HG03066 (cell line): ENCODE measurements around the gene BTD.
A peak's percentile ranks its signal among the peaks of the same experiment; 100 is the strongest.
"Not testable (repeated sequence)": the region's sequence is repeated elsewhere in the genome, so short reads cannot be mapped to it uniquely, and the experiment has no call there.

Experiments
- ATAC-seq: cut with Tn5 transposase; IDR thresholded peaks from one replicate; pipeline ENCODE4 v1.9.1; 2021; ENCODE audit warnings: low read depth; ENCODE audit not compliant: unreplicated experiment

Gene BTD

DNA sequence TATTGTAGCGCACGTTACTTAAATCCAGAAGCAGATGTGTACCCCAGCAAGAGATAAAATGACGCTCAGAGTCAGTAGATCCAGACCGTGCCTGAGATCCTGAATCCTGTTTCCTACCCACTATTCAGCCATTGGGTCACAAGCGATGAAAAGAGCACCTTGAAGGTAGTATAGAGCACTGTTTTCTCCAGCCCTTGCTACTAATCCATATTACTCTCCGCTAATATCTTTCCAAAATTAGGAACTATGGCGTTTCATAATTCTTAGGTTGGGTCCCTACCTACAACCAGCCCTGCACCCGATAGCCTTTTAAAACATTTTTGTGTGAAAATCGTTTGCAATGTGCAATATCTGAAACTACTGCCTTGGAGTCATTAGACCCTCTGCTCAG is 596 bp downstream of the BTD start:
- ATAC-seq: peak; percentile 9

DNA sequence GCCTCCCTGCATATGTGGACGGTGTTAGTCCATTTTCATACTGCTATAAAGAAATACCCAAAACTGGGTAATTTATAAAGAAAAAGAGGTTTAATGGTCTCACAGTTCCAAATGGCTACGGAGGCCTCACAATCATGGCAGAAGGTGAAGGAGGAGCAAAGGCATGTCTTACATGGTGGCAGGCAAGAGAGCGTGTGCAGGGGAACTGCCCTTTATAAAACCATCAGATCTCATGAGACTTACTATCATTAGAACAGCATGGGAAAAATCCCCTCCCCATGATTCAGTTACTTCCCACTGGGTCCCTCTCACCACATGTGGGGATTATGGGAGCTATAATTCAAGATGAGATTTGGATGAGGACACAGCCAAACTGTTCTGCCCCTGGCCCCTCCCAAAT is 1.3 kb downstream of the BTD start:
- not testable (repeated sequence) for ATAC-seq

DNA sequence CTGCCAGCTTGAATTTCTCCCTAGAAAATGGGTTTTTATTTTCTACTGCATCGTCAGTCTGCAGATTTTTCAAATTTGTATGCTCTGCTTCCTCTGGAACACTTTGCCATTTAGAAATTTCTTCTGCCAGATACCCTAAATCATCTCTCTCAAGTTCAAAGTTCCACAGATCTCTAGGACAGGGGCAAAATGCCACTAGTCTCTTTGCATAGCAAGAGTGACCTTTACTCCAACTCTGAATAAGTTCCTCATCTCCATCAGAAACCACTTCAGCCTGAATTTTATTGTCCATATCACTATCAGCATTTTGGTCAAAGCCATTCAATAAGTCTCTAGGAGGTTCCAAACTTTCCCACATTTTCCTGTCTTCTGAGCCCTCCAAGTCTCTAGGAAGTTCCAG is 3.0 kb downstream of the BTD start:
- not testable (repeated sequence) for ATAC-seq

DNA sequence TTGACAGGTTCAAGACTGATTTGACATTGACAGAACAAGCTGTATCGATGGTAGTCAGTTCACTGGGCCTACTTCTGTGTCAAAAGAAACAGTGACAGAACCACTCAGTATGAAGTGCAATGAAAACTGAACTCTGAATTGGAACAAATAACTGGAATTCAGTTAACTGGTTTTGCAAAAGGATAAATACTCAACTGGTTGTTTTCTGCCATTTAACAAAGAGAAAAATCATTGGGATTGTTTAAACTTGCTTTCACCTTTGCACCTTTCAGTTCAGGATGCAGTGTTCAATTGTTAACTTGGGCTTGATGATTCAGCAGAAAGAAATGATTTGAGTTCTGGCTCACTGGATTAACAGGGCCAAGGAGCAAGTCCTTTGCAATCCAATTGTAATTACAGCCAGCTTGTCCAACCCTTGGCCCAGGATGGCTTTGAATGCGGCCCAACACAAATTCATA is 4.9 kb downstream of the BTD start:
- no peak for ATAC-seq

DNA sequence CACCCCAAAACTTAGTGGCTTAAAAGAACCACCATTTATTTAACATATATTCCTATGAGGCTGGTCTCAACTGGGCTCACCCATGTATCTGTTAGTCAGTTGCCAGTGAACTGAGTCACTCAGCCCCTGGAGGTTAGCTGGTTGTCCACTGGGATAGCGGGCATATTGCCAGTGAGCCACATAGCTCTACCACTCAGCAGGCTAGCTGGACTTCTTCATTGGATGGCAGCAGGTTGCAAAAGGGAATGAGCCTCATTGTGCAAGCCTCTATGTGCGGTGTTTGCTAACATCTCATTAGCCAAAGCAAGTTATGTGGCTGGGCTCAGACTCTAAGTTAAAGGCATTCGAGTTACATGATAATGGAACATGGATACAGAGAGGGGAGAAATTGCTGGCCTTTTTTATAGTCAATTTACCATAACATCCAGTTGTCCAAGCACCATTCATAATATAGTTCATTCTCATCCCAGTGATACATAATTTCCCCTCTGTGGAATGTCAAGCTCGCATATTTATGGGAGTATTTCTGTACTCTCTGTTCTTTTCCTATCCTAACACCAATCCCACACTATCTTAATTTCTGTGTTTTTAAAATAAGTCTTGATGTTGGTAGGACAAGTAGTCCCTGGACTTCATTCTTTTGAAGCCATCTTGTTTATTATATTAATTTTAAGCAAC is 8.7 kb downstream of the BTD start:
- ATAC-seq: no peak

DNA sequence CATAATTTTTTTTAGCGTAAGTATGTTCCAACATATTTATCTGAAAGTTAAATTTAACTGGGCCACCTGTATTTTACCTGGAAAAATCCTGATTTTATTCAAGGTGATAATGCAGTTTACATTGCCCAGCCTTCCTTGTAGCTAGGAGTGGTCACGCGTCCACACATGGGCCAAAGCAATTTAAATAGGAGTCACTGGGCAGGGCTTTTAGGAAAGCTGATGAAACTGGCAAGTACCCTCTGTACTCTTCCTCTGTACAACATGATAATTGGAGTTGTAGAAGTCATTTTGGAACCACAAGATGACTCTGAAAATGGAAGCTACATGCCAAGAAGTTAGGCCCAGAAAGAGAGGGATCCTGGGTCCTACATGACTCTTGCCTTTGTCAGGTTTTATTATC is 9.5 kb downstream of the BTD start:
- no peak for ATAC-seq

DNA sequence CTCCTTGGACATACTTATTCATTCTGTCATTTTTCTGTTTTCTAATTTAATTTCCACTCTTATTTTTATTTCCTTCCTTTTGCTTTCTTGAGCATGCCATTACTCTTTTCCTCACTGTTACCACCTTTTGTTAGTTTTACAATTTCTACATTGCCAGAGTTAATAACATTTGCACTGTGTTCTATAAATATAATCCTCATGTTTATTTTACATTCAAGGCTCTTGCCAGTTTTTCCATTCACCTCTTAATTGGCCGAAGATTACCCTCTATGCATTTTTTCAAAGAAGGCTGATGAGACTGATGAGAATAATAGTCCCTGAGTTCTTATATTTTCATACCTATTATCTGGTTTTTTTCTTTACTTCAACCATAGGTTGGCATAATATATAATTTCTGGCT is 10.5 kb downstream of the BTD start:
- no peak for ATAC-seq

DNA sequence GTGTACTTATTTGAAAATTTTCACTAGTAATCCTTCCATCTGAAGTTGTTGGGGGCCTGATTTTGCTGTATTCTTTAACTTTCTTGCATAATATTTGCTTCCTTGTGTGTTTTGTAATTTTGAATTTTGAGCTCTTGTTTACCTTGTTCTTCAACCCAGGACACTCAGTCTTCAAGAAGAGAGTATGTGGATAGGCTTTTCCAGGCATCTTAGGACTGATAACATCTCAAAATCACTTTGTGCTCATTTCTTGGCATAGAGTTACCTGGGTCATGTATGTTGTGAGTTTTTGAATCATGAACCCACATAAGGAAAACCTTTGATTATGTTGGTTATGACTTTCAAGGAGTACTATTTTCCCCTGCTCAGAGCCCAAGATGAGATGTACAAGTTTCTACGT is 13.4 kb downstream of the BTD start:
- ATAC-seq: no peak

DNA sequence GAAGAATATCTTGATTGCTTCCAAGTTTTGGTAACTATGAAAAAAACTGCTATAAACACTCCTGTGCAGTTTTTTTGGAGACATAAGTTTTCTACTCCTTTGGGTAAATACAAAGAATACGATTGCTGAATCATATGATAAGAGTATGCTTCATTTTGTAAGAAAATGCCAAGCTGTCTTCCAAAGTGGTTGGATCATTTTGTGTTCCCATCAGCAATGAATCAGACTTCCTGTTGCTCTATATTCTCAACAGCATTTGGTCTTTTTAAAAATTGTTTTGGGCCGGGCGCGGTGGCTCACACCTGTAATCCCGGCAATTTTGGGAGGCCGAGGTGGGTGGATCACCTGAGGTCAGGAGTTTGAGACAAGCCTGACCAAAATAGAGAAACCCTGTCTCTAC is 14.5 kb downstream of the BTD start:
- ATAC-seq: no peak

DNA sequence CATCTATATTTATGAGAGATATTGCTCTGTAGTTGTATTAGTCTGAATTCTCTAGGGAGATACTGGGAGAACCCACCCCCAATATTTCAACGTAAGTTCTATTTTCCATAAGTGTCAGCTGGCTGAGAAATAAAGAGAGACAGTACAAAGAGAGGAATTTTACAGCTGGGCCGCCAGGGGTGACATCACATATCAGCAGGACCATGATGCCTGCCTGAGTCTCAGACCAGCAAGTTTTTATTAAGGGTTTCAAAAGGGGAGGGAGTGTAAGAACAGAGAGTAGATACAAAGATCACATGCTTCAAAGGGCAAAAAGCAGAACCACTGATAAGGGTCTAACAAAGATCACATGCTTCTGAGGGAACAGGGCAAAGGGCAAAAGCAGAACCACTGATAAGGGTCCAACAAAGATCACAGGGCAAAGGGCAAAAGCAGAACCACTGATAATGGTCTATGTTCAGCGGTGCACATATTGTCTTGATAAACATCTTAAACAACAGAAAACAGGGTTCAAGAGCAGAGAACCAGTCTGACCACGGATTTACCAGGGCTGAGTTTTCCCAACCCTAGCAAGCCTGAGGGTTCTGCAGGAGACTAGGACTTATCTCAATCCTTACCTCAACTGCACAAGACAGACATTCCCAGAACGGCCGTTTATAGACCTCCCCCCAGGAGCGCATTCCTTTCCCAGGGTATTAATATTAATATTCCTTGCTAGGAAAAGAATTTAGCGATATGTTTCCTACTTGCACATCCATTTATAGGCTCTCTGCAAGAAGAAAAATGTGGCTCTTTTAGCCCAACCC is 18.3 kb downstream of the BTD start:
- ATAC-seq: not testable (repeated sequence)

DNA sequence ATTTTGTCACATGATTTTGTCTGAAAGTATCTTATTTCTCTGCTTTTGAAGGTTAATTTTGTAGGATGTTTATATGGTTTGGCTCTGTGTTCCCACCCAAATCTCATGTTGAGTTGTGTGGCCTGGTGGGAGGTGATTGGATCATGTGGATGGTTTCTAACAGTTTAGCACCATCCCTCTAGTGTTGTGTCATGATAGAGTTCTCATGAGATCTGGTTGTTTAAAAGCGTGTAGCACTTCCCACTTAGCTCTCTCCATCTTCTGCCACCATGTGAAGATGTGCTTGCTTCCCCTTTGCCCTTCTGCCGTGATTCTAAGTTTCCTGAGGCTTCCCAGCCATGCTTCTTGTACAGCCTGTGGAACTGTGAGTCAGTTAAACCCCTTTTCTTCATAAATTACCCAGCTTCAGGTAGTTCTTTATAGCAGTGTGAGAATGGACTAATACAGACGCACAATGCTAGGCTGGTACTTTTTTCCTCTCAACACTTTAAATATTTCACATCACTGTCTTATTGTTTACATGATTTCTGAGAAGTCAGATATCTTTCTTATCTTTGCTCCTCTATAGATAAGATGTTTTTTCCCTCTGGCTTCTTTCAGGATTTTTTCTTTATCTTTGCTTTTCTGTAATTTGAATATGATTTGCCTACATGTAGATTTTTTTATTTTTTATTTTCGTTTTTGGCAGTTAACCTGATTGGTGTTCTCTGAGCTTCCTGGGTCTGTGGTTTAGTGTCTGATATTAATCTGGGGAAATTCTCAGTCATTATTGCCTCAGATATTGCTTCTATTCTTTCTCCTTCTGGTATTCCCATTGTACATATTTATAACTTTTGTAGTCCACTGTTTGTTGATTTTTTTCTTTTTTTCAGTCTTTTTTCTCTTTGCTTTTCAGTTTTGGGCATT is 22.2 kb downstream of the BTD start:
- ATAC-seq: no peak

DNA sequence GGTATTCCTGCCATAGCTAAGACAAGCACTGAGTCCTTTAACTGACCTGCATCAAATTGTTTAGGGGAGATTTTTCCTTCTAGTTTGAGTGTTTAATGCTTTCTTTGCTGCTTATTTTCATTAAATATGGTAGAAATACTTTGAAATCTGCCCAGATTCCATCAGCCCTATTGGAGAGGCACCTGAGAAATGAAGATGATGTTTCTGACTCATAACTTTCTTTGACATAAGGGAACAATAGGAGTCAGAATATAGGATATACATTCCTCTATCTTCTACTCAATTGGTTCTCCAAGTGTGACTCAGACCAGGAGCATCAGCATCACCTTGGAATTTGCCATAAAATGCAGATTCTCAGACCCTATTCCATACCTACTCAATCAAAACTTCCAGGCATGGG is 27.4 kb downstream of the BTD start:
- no peak for ATAC-seq

DNA sequence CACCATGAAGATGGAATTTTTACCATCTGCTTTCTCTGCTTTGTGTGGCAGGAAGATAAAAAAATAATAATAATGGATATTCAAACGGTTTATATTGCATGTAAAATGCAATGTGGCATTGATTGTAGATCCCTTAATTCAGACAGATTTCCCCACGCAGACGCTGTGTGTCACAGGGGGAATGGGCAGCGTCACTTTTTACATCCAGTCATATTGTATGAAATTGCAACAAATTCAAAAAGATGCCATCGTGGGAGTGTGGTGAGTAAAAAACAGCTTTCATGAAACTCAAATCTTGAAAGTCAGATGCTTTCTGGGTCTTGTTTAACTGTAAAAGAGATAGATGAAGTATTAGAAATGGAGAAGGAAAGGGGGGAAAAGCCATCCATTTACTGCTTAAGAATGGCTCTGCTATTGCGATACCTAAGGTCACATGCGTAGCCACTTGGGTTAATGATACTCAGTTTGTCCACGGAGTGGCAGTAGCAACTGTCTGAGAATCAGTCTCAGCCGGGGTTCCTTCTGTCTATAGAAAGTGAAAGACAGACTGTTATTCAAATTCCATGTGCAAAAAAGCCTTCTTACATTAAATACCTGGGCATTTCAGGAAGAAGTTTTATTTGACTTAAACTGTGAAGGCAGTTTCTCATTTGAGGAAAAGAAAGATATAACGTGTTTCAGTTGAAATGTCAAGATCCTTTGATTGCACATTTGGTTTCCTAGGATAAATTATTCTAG is 28.5 kb downstream of the BTD start:
- ATAC-seq: peak; percentile 99

DNA sequence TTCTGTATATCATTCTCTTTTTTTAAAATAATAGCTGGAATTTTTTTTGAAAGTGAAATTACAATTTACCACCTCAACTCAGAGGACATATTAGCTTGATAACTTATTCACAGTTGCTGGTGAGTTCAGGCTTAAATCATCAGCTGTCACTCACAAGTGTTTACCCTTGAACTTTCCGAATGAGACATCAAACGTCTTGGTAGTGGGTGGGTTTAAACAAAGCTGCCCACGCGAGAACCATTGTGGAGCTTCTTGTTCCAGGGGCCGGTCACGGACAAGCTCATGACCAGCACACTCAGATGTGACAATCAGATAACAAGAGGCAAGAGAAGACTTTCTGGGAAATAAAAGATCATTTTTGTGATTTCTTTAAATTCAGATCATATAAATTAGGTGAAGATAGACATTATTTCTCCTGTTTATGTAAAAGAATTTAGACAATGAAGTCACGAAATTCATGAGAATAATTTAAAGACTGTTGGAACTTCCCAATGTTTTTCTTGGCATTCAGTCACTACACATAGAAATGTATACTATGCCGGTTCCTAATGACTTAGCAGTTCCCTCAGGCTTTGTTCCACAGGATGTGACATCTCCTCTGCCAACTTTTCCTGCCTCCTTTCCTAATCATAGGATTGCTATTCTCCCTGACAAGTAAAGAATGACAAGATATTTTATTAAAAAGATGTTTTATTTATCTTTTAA is 29.3 kb downstream of the BTD start:
- ATAC-seq: no peak

DNA sequence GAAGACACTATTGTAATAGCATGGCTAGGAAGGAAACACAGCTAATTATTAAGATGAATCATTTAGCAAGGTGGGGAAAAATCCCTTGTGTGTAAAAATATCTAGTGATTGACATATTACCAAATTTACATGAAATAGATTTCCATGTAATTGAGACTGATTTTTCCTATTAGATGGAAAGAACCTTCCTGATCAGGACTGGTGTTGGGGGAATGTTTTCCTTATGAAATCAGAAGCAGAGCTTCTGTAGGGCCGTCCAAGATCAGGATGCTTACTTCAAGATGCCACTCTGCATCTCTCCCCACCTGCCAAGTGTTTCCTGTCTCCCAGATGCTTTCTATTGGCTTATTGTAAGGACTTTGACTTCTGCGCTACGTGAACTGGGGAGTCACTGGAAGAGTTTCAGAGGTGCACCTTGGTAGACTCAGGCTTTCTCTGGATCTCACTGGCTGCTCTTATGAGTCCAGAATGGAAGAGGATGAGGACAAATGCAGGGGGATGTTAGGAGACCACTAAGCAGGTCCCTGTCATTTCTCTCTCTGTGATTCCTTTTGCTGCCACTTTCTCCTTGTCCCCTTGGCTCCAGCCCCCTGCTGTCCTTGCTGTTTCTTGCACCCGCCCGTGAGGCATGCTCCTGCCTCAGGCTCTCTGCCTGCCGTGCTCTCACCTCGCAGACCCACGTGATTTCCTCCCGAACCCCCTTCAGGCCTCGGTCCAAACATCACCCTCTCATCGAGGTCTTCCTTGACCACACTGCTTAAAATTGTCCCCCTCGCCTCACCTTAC is 30.1 kb downstream of the BTD start:
- no peak for ATAC-seq

DNA sequence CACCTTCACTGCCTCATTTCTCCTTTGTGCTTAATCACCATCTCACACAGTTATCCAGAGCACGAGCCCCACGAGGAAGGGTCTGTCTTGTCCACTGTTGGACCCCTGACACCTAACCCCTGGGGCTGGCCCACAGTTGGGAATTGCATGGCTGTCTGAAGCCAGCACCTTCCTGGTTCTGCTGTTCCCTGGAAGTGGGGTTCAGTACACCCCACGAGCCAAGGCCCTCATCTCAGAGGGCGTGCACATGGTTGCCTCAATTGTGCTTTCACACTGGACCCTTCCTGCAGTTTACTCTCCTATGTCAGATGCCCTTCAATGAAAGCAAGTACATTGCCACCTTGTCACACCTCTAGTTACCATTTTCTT is 30.7 kb downstream of the BTD start:
- ATAC-seq: no peak

DNA sequence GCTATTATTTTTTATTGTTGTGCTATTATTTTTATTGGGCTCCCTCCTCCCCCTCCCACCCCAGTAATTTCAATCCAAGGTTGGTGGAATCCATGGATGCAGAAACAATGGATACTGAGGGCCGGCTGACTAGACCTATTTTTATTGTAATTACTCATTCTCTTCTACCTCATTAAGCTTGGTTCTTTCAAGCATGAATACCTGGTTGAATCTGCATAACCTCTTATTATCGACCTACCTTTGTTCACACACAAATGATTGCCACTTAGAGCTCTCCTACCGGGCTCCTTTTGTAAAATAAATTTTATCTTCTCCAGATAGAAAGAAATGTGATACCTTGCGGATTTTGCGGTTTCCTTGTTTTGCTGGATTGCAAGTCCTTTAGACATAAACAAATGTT is 31.6 kb downstream of the BTD start:
- no peak for ATAC-seq

DNA sequence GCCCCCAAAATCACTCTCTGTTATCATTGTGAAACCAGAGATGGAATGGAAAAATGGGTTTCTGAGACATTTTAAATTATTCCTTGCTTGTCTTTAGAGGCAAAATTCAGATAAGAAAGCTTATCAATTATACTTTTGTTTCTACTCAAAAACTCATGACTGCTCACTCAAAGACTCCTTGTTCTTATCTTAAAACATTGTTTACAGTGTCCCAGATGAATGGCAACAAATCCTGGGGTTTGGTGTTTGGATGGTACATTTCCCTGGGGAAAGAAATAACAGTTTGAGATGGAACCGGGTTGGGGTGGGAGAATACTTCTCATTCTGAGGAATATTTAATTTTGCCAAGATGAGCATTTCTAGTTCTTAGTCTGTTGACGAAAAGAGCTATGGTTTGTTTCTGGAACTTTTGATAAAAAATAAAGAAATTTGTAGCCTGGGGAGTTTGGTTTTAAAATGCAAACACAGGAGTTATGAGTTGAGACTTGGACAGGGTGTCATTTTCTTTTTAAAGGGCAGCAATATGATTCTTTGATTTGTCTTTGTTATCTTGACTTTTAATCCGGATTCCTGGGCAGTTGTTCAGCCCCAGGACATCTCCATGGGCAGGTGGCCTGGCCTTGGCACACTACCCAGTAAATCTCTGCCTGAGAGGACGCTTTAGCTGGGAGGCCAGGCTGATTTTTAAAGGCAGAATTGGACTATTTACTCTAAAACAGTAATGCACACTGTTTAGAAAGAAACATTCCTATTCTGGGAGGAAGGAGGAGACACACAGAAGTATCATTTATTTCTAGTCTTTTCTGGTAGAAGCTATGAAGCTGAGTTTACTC is 32.4 kb downstream of the BTD start:
- no peak for ATAC-seq
